ENCODE results near the gene CLCN1.

Gene CLCN1

GRCh38 chr7:143327903-143328302 lies 12.0 kb downstream of the CLCN1 start:
- Histone ChIP-seq H3K4me3 (ENCODE audit: low read length in 2 of 2) (no peak overlapping the region), H3K27me3 (ENCODE audit: control insufficient read depth in 2 of 2, insufficient read depth in 2 of 2, low read length in 2 of 2) (no peaks in the 10 kb centered on the region), H3K4me1 (ENCODE audit: control insufficient read depth in 2 of 2, insufficient read depth in 2 of 2, low read length in 2 of 2) (no peaks in the 10 kb centered on the region), H3K27ac (ENCODE audit: low read depth in 2 of 2, low read length in 2 of 2) (no peak overlapping the region), H3K9me3 (ENCODE audit: control insufficient read depth in 2 of 2, low read length in 2 of 2) (no peaks in the 10 kb centered on the region), H3K36me3 (ENCODE audit: control insufficient read depth in 2 of 2, insufficient read depth in 2 of 2, low read length in 2 of 2) (no peaks in the 10 kb centered on the region), H3K9ac (ENCODE audit: low read depth in 1 of 2, low read length in 2 of 2) (no peak overlapping the region)

GRCh38 chr7:143329471-143330170 lies 13.7 kb downstream of the CLCN1 start:
- Histone ChIP-seq H3K4me3 (ENCODE audit: low read length in 2 of 2) (no peak overlapping the region), H3K9me3 (ENCODE audit: control insufficient read depth in 2 of 2, low read length in 2 of 2) (no peaks in the 10 kb centered on the region), H3K4me1 (ENCODE audit: control insufficient read depth in 2 of 2, insufficient read depth in 2 of 2, low read length in 2 of 2) (no peaks in the 10 kb centered on the region), H3K9ac (ENCODE audit: low read depth in 1 of 2, low read length in 2 of 2) (no peak overlapping the region), H3K27ac (ENCODE audit: low read depth in 2 of 2, low read length in 2 of 2) (no peak overlapping the region), H3K36me3 (ENCODE audit: control insufficient read depth in 2 of 2, insufficient read depth in 2 of 2, low read length in 2 of 2) (no peaks in the 10 kb centered on the region), H3K27me3 (ENCODE audit: control insufficient read depth in 2 of 2, insufficient read depth in 2 of 2, low read length in 2 of 2) (no peaks in the 10 kb centered on the region)

- Histone ChIP-seq H3K27ac (ENCODE audit: low read depth in 2 of 2, low read length in 2 of 2) (no peak overlapping the region), H3K27me3 (ENCODE audit: control insufficient read depth in 2 of 2, insufficient read depth in 2 of 2, low read length in 2 of 2) (no peaks in the 10 kb centered on the region), H3K4me3 (ENCODE audit: low read length in 2 of 2) (no peak overlapping the region), H3K36me3 (ENCODE audit: control insufficient read depth in 2 of 2, insufficient read depth in 2 of 2, low read length in 2 of 2) (no peaks in the 10 kb centered on the region), H3K4me1 (ENCODE audit: control insufficient read depth in 2 of 2, insufficient read depth in 2 of 2, low read length in 2 of 2) (no peaks in the 10 kb centered on the region), H3K9me3 (ENCODE audit: control insufficient read depth in 2 of 2, low read length in 2 of 2) (no peaks in the 10 kb centered on the region), H3K9ac (ENCODE audit: low read depth in 1 of 2, low read length in 2 of 2) (no peak overlapping the region)
Measured at GRCh38 chr7:143331179-143331801, 15.4 kb downstream of the CLCN1 start.

- no peaks in the 10 kb centered on the region for H3K27me3 ChIP-seq (ENCODE audit: control insufficient read depth in 2 of 2, insufficient read depth in 2 of 2, low read length in 2 of 2)
- no peak overlapping the region for H3K4me3 ChIP-seq (ENCODE audit: low read length in 2 of 2)
- H3K9me3 ChIP-seq (ENCODE audit: control insufficient read depth in 2 of 2, low read length in 2 of 2): no peaks in the 10 kb centered on the region
- H3K9ac ChIP-seq (ENCODE audit: low read depth in 1 of 2, low read length in 2 of 2): no peak overlapping the region
- no peaks in the 10 kb centered on the region for H3K4me1 ChIP-seq (ENCODE audit: control insufficient read depth in 2 of 2, insufficient read depth in 2 of 2, low read length in 2 of 2)
- no peaks in the 10 kb centered on the region for H3K36me3 ChIP-seq (ENCODE audit: control insufficient read depth in 2 of 2, insufficient read depth in 2 of 2, low read length in 2 of 2)
- no peak overlapping the region for H3K27ac ChIP-seq (ENCODE audit: low read depth in 2 of 2, low read length in 2 of 2)
Measured at GRCh38 chr7:143334244-143334643, 18.3 kb downstream of the CLCN1 start.

- H3K27me3 ChIP-seq (ENCODE audit: control insufficient read depth in 2 of 2, insufficient read depth in 2 of 2, low read length in 2 of 2): no peaks in the 10 kb centered on the region
- H3K27ac ChIP-seq (ENCODE audit: low read depth in 2 of 2, low read length in 2 of 2): no peak overlapping the region
- no peak overlapping the region for H3K4me3 ChIP-seq (ENCODE audit: low read length in 2 of 2)
- H3K9ac ChIP-seq (ENCODE audit: low read depth in 1 of 2, low read length in 2 of 2): no peak overlapping the region
- H3K4me1 ChIP-seq (ENCODE audit: control insufficient read depth in 2 of 2, insufficient read depth in 2 of 2, low read length in 2 of 2): no peaks in the 10 kb centered on the region
- H3K36me3 ChIP-seq (ENCODE audit: control insufficient read depth in 2 of 2, insufficient read depth in 2 of 2, low read length in 2 of 2): no peaks in the 10 kb centered on the region
- H3K9me3 ChIP-seq (ENCODE audit: control insufficient read depth in 2 of 2, low read length in 2 of 2): no peaks in the 10 kb centered on the region
Measured at GRCh38 chr7:143337216-143337615, 21.3 kb downstream of the CLCN1 start.

- Histone ChIP-seq H3K27ac (ENCODE audit: low read depth in 2 of 2, low read length in 2 of 2) (no peak overlapping the region), H3K4me3 (ENCODE audit: low read length in 2 of 2) (no peak overlapping the region), H3K4me1 (ENCODE audit: control insufficient read depth in 2 of 2, insufficient read depth in 2 of 2, low read length in 2 of 2) (peaks cover 0 to 4% of the 10 kb centered on the region in 2 donors), H3K9ac (ENCODE audit: low read depth in 1 of 2, low read length in 2 of 2) (no peak overlapping the region), H3K27me3 (ENCODE audit: control insufficient read depth in 2 of 2, insufficient read depth in 2 of 2, low read length in 2 of 2) (no peaks in the 10 kb centered on the region), H3K9me3 (ENCODE audit: control insufficient read depth in 2 of 2, low read length in 2 of 2) (no peaks in the 10 kb centered on the region), H3K36me3 (ENCODE audit: control insufficient read depth in 2 of 2, insufficient read depth in 2 of 2, low read length in 2 of 2) (no peaks in the 10 kb centered on the region)
Measured at GRCh38 chr7:143341842-143342241, 25.9 kb downstream of the CLCN1 start.

GRCh38 chr7:143343596-143343995 lies 27.7 kb downstream of the CLCN1 start:
- peaks cover 0 to 4% of the 10 kb centered on the region in 2 donors for H3K4me1 ChIP-seq (ENCODE audit: control insufficient read depth in 2 of 2, insufficient read depth in 2 of 2, low read length in 2 of 2)
- no peaks in the 10 kb centered on the region for H3K27me3 ChIP-seq (ENCODE audit: control insufficient read depth in 2 of 2, insufficient read depth in 2 of 2, low read length in 2 of 2)
- H3K9ac ChIP-seq (ENCODE audit: low read depth in 1 of 2, low read length in 2 of 2): no peak overlapping the region
- no peaks in the 10 kb centered on the region for H3K9me3 ChIP-seq (ENCODE audit: control insufficient read depth in 2 of 2, low read length in 2 of 2)
- H3K36me3 ChIP-seq (ENCODE audit: control insufficient read depth in 2 of 2, insufficient read depth in 2 of 2, low read length in 2 of 2): no peaks in the 10 kb centered on the region
- no peak overlapping the region for H3K27ac ChIP-seq (ENCODE audit: low read depth in 2 of 2, low read length in 2 of 2)
- no peak overlapping the region for H3K4me3 ChIP-seq (ENCODE audit: low read length in 2 of 2)

- peaks cover 0 to 4% of the 10 kb centered on the region in 2 donors for H3K4me1 ChIP-seq (ENCODE audit: control insufficient read depth in 2 of 2, insufficient read depth in 2 of 2, low read length in 2 of 2)
- H3K4me3 ChIP-seq (ENCODE audit: low read length in 2 of 2): peak overlapping the region; percentile 34 to 44
- no peaks in the 10 kb centered on the region for H3K9me3 ChIP-seq (ENCODE audit: control insufficient read depth in 2 of 2, low read length in 2 of 2)
- H3K9ac ChIP-seq (ENCODE audit: low read depth in 1 of 2, low read length in 2 of 2): peak overlapping the region in 1 of 2 donors; percentile 57
- H3K36me3 ChIP-seq (ENCODE audit: control insufficient read depth in 2 of 2, insufficient read depth in 2 of 2, low read length in 2 of 2): no peaks in the 10 kb centered on the region
- no peak overlapping the region for H3K27ac ChIP-seq (ENCODE audit: low read depth in 2 of 2, low read length in 2 of 2)
- H3K27me3 ChIP-seq (ENCODE audit: control insufficient read depth in 2 of 2, insufficient read depth in 2 of 2, low read length in 2 of 2): no peaks in the 10 kb centered on the region
Measured at GRCh38 chr7:143345428-143345900, 29.6 kb downstream of the CLCN1 start.

GRCh38 chr7:143346018-143346417 lies 30.1 kb downstream of the CLCN1 start:
- Histone ChIP-seq H3K9me3 (ENCODE audit: control insufficient read depth in 2 of 2, low read length in 2 of 2) (no peaks in the 10 kb centered on the region), H3K27me3 (ENCODE audit: control insufficient read depth in 2 of 2, insufficient read depth in 2 of 2, low read length in 2 of 2) (no peaks in the 10 kb centered on the region), H3K9ac (ENCODE audit: low read depth in 1 of 2, low read length in 2 of 2) (no peak overlapping the region), H3K4me3 (ENCODE audit: low read length in 2 of 2) (no peak overlapping the region), H3K36me3 (ENCODE audit: control insufficient read depth in 2 of 2, insufficient read depth in 2 of 2, low read length in 2 of 2) (no peaks in the 10 kb centered on the region), H3K4me1 (ENCODE audit: control insufficient read depth in 2 of 2, insufficient read depth in 2 of 2, low read length in 2 of 2) (peaks cover 0 to 4% of the 10 kb centered on the region in 2 donors), H3K27ac (ENCODE audit: low read depth in 2 of 2, low read length in 2 of 2) (no peak overlapping the region)

- Histone ChIP-seq H3K27me3 (ENCODE audit: control insufficient read depth in 2 of 2, insufficient read depth in 2 of 2, low read length in 2 of 2) (no peaks in the 10 kb centered on the region), H3K4me3 (ENCODE audit: low read length in 2 of 2) (no peak overlapping the region), H3K9me3 (ENCODE audit: control insufficient read depth in 2 of 2, low read length in 2 of 2) (no peaks in the 10 kb centered on the region), H3K9ac (ENCODE audit: low read depth in 1 of 2, low read length in 2 of 2) (no peak overlapping the region), H3K27ac (ENCODE audit: low read depth in 2 of 2, low read length in 2 of 2) (no peak overlapping the region), H3K36me3 (ENCODE audit: control insufficient read depth in 2 of 2, insufficient read depth in 2 of 2, low read length in 2 of 2) (no peaks in the 10 kb centered on the region), H3K4me1 (ENCODE audit: control insufficient read depth in 2 of 2, insufficient read depth in 2 of 2, low read length in 2 of 2) (peaks cover 0 to 4% of the 10 kb centered on the region in 2 donors)
Measured at GRCh38 chr7:143347950-143348349, 32.0 kb downstream of the CLCN1 start.
